Mucosa of rectum (tissue), 2 donors: ENCODE measurements around the gene CMTM2.
A peak's percentile ranks its signal among the peaks of the same experiment; 100 is the strongest.

ENCODE experiments used
- H3K27ac ChIP-seq, 2 donors: one replicate each; pipeline ENCODE4 v1.7.0; 2013; ENCODE audit warnings: inconsistent platforms in 2 of 2, low read depth in 2 of 2, low read length in 2 of 2
- H3K27me3 ChIP-seq, 2 donors: one replicate each; pipeline ENCODE4 v1.7.0; 2013; ENCODE audit warnings: low read length in 2 of 2; ENCODE audit not compliant: control insufficient read depth in 2 of 2, insufficient read depth in 2 of 2
- H3K36me3 ChIP-seq, 2 donors: one replicate each; pipeline ENCODE4 v1.7.0; 2013; ENCODE audit warnings: low read length in 2 of 2; ENCODE audit not compliant: control insufficient read depth in 2 of 2, insufficient read depth in 2 of 2
- H3K4me1 ChIP-seq, 2 donors: one replicate each; pipeline ENCODE4 v1.7.0; 2013; ENCODE audit warnings: low read length in 2 of 2, mild to moderate bottlenecking in 1 of 2; ENCODE audit not compliant: control insufficient read depth in 2 of 2, insufficient read depth in 2 of 2
- H3K4me3 ChIP-seq, 2 donors: one replicate each; pipeline ENCODE4 v1.7.0; 2013; ENCODE audit warnings: low read length in 2 of 2
- H3K9ac ChIP-seq, 2 donors: one replicate each; pipeline ENCODE4 v1.7.0; 2013; ENCODE audit warnings: low read length in 2 of 2, low read depth in 1 of 2, mild to moderate bottlenecking in 1 of 2
- H3K9me3 ChIP-seq, 2 donors: one replicate each; pipeline ENCODE4 v1.7.0; 2013; ENCODE audit warnings: low read length in 2 of 2; ENCODE audit not compliant: control insufficient read depth in 2 of 2
- donor health status: healthy.
- donor health status: Normal muscosa, but diverticular disease.

CMTM2 gene, protein sequence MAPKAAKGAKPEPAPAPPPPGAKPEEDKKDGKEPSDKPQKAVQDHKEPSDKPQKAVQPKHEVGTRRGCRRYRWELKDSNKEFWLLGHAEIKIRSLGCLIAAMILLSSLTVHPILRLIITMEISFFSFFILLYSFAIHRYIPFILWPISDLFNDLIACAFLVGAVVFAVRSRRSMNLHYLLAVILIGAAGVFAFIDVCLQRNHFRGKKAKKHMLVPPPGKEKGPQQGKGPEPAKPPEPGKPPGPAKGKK

DNA sequence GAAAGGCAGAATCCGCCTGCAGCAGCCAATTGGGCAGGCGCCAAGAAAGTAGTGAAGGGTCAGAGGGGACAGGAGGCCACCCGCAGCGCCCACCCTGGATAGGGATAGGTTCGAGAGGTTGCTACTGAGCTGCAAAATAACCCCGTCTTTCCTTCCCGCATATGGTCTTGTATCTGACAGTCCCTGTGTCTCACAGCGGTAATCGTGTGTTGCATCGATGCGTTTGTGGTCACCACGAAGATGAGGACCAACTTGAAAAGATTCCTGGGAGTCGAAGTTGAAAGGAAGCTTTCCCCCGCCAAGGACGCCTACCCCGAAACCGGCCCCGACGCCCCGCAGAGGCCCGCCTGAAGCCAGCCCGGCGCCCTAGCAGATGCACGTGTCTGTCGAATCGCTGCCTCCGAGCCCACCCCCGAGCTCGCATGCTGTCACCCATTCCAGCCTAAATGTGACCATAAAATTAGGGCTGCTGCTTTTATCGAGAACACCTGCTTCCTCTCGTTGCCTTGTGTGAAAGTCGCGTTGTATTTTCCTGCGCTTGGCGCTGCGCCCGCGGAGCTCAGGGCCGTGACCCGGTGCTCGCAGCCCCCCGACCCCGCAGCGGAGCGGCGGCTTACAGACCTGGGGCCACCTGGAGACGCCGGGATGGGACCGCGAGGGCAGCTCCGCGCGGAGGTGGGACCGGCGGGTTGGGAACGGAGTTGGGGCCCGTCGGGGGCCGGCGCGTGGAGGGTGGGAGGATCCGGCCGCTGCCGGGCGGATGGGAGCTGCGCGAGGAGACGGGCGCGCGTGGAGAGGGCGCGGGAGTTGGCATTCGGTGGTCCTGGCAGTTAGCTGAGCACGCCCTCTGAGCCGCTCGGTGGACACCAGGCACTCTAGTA lies at the start of gene CMTM2:
Gene CMTM2 (plus strand): TSS at position 813 of the 881 bp plus-strand sequence. CDS start 145 bp downstream, outside the sequence.
- Histone ChIP-seq H3K9ac (peak within 1 kb of the TSS in 1 of 2 donors; percentile 18), H3K9me3 (no peaks in the 10 kb centered on the region), H3K4me3 (peak within 1 kb of the TSS; percentile 27 to 44), H3K27ac (no peak within 1 kb of the TSS), H3K36me3 (no peaks in the 10 kb centered on the region), H3K27me3 (peaks cover 8 to 16% of the 10 kb centered on the region in 2 donors), H3K4me1 (peaks cover 2 to 4% of the 10 kb centered on the region in 2 donors)

DNA sequence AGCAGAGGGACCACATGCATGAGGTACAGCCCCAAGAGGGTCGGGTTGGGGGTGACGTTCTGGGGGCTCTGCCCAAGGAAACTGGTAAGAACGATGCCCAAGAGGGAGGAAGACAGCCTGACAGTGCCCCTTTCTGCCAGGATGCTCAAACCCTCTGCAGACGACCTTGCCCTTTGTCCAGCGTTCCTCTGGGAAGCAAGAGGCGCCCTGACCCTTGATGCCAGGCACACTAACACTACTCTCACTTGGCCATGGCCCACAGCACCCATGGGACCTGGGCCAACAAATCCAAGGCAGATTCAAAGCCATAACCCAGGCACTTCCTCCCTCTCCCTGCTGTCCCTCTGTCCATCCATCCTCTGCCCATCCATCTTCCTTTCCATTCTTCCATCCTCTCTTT lies 49.8 kb upstream of the CMTM2 start:
- Histone ChIP-seq H3K9ac (no peak overlapping the region), H3K36me3 (peaks cover 40% of the 10 kb centered on the region in 2 donors)

DNA sequence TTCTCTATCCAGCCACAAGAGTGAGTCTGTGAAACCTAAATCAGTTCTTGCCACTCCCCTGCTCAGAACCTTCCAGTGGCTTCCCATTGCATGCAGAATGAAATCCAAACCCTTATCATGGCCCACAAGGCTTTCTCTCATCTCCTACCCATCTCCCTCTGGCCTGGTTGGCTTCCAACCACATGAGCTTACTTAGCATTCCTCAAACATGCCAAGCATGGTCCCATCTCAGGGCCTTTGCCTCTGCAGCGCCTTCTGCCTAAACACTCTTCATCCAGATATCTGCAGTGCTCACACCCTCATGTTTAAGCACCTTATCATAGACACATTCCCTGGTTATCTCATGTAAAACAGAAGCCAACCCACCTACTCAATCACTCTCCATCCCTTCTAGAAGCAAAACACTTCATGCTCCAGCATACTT lies 44.9 kb upstream of the CMTM2 start:
- no peak overlapping the region for H3K4me3 ChIP-seq
- no peaks in the 10 kb centered on the region for H3K9me3 ChIP-seq
- no peak overlapping the region for H3K27ac ChIP-seq
- H3K27me3 ChIP-seq = no peaks in the 10 kb centered on the region
- H3K4me1 ChIP-seq = no peaks in the 10 kb centered on the region
- H3K36me3 ChIP-seq = peaks cover 27 to 45% of the 10 kb centered on the region in 2 donors
- no peak overlapping the region for H3K9ac ChIP-seq

More for the DNA sequence above, 49.8 kb upstream of the CMTM2 start:
- H3K4me3 ChIP-seq = no peak overlapping the region
- H3K4me1 ChIP-seq = peaks cover 3 to 5% of the 10 kb centered on the region in 2 donors
- H3K27ac ChIP-seq = no peak overlapping the region
- no peaks in the 10 kb centered on the region for H3K9me3 ChIP-seq
- H3K27me3 ChIP-seq = no peaks in the 10 kb centered on the region

GRCh38 chr16:66536525-66536924 lies 42.7 kb upstream of the CMTM2 start:
- H3K9ac ChIP-seq = no peak overlapping the region
- H3K36me3 ChIP-seq = peaks cover 16 to 32% of the 10 kb centered on the region in 2 donors
- H3K27me3 ChIP-seq = no peaks in the 10 kb centered on the region
- no peak overlapping the region for H3K4me3 ChIP-seq
- H3K27ac ChIP-seq = no peak overlapping the region
- no peaks in the 10 kb centered on the region for H3K9me3 ChIP-seq
- no peaks in the 10 kb centered on the region for H3K4me1 ChIP-seq

GRCh38 chr16:66537236-66537635 lies 42.0 kb upstream of the CMTM2 start:
- H3K27ac ChIP-seq = no peak overlapping the region
- peaks cover 21 to 30% of the 10 kb centered on the region in 2 donors for H3K36me3 ChIP-seq
- no peak overlapping the region for H3K9ac ChIP-seq
- no peaks in the 10 kb centered on the region for H3K27me3 ChIP-seq
- H3K4me1 ChIP-seq = no peaks in the 10 kb centered on the region
- H3K9me3 ChIP-seq = no peaks in the 10 kb centered on the region
- no peak overlapping the region for H3K4me3 ChIP-seq

DNA sequence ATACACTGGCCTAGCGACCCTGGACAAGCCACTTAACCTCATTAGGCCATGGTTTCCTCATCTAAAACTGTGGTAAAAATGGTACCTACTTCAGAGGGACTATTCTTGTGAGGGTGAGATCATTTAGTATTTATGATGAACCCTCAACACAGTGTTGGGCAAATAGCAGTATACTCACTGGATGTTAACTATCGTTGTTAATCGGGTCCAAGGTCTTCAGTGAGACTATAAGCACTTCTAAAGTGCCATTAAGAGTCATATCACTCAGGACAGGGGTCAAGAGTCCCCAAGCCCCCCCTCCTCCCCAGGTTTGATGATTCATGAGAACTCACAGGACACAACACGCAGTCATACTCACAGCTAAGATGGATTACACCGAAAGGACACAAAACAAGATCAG lies 40.4 kb upstream of the CMTM2 start:
- H3K4me3 ChIP-seq = no peak overlapping the region
- H3K27ac ChIP-seq = no peak overlapping the region
- no peaks in the 10 kb centered on the region for H3K27me3 ChIP-seq
- no peaks in the 10 kb centered on the region for H3K9me3 ChIP-seq
- H3K4me1 ChIP-seq = no peaks in the 10 kb centered on the region
- H3K9ac ChIP-seq = no peak overlapping the region
- H3K36me3 ChIP-seq = peaks cover 25 to 36% of the 10 kb centered on the region in 2 donors

DNA sequence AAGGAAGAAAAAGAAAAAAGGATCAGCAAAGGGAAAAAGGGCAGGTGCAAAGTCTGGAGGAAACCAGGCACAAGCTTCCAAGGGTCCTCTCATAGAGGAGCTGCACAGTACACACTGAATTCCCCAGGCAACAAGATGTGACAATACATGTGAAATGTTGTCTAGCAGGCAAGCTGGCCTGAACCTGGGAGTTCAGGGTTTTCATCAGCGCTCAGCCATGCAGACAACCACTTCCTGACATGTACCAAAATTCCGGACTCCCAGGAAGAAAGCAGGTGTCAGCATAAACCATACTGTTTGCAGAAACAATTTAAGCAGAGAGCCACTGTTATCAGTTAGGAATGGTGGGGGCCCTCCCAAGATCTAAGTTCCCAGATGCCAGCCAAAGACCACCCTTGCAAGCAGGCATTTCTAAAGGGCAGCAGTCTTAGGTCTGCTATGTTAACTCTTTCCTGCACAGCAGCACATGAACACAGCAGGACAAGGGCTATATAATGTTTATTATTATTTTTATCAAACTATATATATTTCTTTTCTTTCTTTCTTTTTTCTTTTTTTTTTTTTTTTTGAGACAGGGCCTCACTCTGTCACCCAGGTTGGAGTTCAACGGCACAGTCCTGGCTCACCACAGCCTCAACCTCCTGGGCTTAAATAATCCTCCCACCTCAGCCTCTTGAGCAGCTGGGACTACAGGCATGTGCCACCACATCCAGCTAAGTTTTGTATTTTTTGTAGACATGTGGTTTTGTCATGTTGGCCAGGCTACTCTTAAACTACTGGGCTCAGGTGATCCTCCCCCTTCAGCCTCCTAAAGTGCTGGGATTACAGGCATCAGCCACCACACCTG lies 39.4 kb upstream of the CMTM2 start:
- Histone ChIP-seq H3K27ac (no peak overlapping the region), H3K36me3 (peaks cover 29 to 36% of the 10 kb centered on the region in 2 donors), H3K9ac (no peak overlapping the region), H3K4me1 (no peaks in the 10 kb centered on the region), H3K4me3 (no peak overlapping the region), H3K27me3 (no peaks in the 10 kb centered on the region), H3K9me3 (no peaks in the 10 kb centered on the region)

- no peak overlapping the region for H3K9ac ChIP-seq
- H3K36me3 ChIP-seq = peaks cover 23 to 27% of the 10 kb centered on the region in 2 donors
- no peaks in the 10 kb centered on the region for H3K27me3 ChIP-seq
- H3K9me3 ChIP-seq = no peaks in the 10 kb centered on the region
- H3K4me1 ChIP-seq = no peaks in the 10 kb centered on the region
- no peak overlapping the region for H3K27ac ChIP-seq
- no peak overlapping the region for H3K4me3 ChIP-seq
Measured at GRCh38 chr16:66541388-66542355, 37.6 kb upstream of the CMTM2 start.

GRCh38 chr16:66542396-66542795 lies 36.9 kb upstream of the CMTM2 start:
- Histone ChIP-seq H3K27me3 (no peaks in the 10 kb centered on the region), H3K4me3 (no peak overlapping the region), H3K4me1 (no peaks in the 10 kb centered on the region), H3K9ac (no peak overlapping the region), H3K9me3 (no peaks in the 10 kb centered on the region), H3K36me3 (peaks cover 17 to 20% of the 10 kb centered on the region in 2 donors), H3K27ac (no peak overlapping the region)
